ENCODE measurements around the gene CCDC38.
"Not testable (repeated sequence)": the region's sequence is repeated elsewhere in the genome, so short reads cannot be mapped to it uniquely, and the experiment has no call there.

The CCDC38 gene

GRCh38 chr12:95842426-95842825 lies 100.0 kb downstream of the CCDC38 start:
- not testable (repeated sequence) for H3K27me3 ChIP-seq (ENCODE audit: control insufficient read depth, insufficient read depth, low read length, poor library complexity, severe bottlenecking); H3K27ac ChIP-seq (ENCODE audit: insufficient read depth, low read depth, low read length, poor library complexity, severe bottlenecking); H3K4me1 ChIP-seq (ENCODE audit: control insufficient read depth, insufficient read depth, low read length); H3K4me3 ChIP-seq (ENCODE audit: insufficient read depth, low read depth, low read length); H3K9me3 ChIP-seq (ENCODE audit: control insufficient read depth, low read length); H3K36me3 ChIP-seq (ENCODE audit: control insufficient read depth, insufficient read depth, low read length)
- WGBS, 2 experiments, result 87 to 91% methylated on average over 6 of the region's 12 CpGs

- H3K4me3 ChIP-seq (ENCODE audit: insufficient read depth, low read depth, low read length), result no peak overlapping the region
- no peaks in the 10 kb centered on the region for H3K36me3 ChIP-seq (ENCODE audit: control insufficient read depth, insufficient read depth, low read length)
- 74 to 77% methylated on average over 10 to 11 of the region's 11 CpGs for WGBS, 2 experiments
Observed at GRCh38 chr12:95838125-95838524, 104.3 kb downstream of the CCDC38 start.

GRCh38 chr12:95837240-95838038 lies 105.0 kb downstream of the CCDC38 start:
- Histone ChIP-seq H3K4me1 (ENCODE audit: control insufficient read depth, insufficient read depth, low read length) (no peaks in the 10 kb centered on the region), H3K4me3 (ENCODE audit: insufficient read depth, low read depth, low read length) (no peak overlapping the region), H3K36me3 (ENCODE audit: control insufficient read depth, insufficient read depth, low read length) (no peaks in the 10 kb centered on the region), H3K9me3 (ENCODE audit: control insufficient read depth, low read length) (no peaks in the 10 kb centered on the region), H3K27ac (ENCODE audit: insufficient read depth, low read depth, low read length, poor library complexity, severe bottlenecking) (no peak overlapping the region), H3K27me3 (ENCODE audit: control insufficient read depth, insufficient read depth, low read length, poor library complexity, severe bottlenecking) (no peaks in the 10 kb centered on the region)
- 80 to 81% methylated on average over 10 of the region's 10 CpGs for WGBS, 2 experiments

More at GRCh38 chr12:95838125-95838524, 104.3 kb downstream of the CCDC38 start:
- H3K27me3 ChIP-seq (ENCODE audit: control insufficient read depth, insufficient read depth, low read length, poor library complexity, severe bottlenecking), result no peaks in the 10 kb centered on the region
- no peak overlapping the region for H3K27ac ChIP-seq (ENCODE audit: insufficient read depth, low read depth, low read length, poor library complexity, severe bottlenecking)
- H3K4me1 ChIP-seq (ENCODE audit: control insufficient read depth, insufficient read depth, low read length), result no peaks in the 10 kb centered on the region
- no peaks in the 10 kb centered on the region for H3K9me3 ChIP-seq (ENCODE audit: control insufficient read depth, low read length)

GRCh38 chr12:95836630-95837239 lies 105.7 kb downstream of the CCDC38 start:
- Histone ChIP-seq H3K36me3 (ENCODE audit: control insufficient read depth, insufficient read depth, low read length) (no peaks in the 10 kb centered on the region), H3K4me3 (ENCODE audit: insufficient read depth, low read depth, low read length) (no peak overlapping the region), H3K4me1 (ENCODE audit: control insufficient read depth, insufficient read depth, low read length) (no peaks in the 10 kb centered on the region), H3K27ac (ENCODE audit: insufficient read depth, low read depth, low read length, poor library complexity, severe bottlenecking) (no peak overlapping the region), H3K27me3 (ENCODE audit: control insufficient read depth, insufficient read depth, low read length, poor library complexity, severe bottlenecking) (no peaks in the 10 kb centered on the region), H3K9me3 (ENCODE audit: control insufficient read depth, low read length) (no peaks in the 10 kb centered on the region)
- 0% methylated on average over 1 of the region's 1 CpG for WGBS, 2 experiments

GRCh38 chr12:95836185-95836609 lies 106.2 kb downstream of the CCDC38 start:
- 85 to 92% methylated on average over 3 of the region's 3 CpGs for WGBS, 2 experiments
- H3K36me3 ChIP-seq (ENCODE audit: control insufficient read depth, insufficient read depth, low read length), result no peaks in the 10 kb centered on the region
- H3K9me3 ChIP-seq (ENCODE audit: control insufficient read depth, low read length), result no peaks in the 10 kb centered on the region
- H3K4me3 ChIP-seq (ENCODE audit: insufficient read depth, low read depth, low read length), result no peak overlapping the region
- no peak overlapping the region for H3K27ac ChIP-seq (ENCODE audit: insufficient read depth, low read depth, low read length, poor library complexity, severe bottlenecking)
- H3K4me1 ChIP-seq (ENCODE audit: control insufficient read depth, insufficient read depth, low read length), result no peaks in the 10 kb centered on the region
- H3K27me3 ChIP-seq (ENCODE audit: control insufficient read depth, insufficient read depth, low read length, poor library complexity, severe bottlenecking), result no peaks in the 10 kb centered on the region

GRCh38 chr12:95834572-95834971 lies 107.8 kb downstream of the CCDC38 start:
- H3K36me3 ChIP-seq (ENCODE audit: control insufficient read depth, insufficient read depth, low read length), result no peaks in the 10 kb centered on the region
- no peak overlapping the region for H3K4me3 ChIP-seq (ENCODE audit: insufficient read depth, low read depth, low read length)
- H3K27ac ChIP-seq (ENCODE audit: insufficient read depth, low read depth, low read length, poor library complexity, severe bottlenecking), result no peak overlapping the region
- H3K9me3 ChIP-seq (ENCODE audit: control insufficient read depth, low read length), result no peaks in the 10 kb centered on the region
- H3K4me1 ChIP-seq (ENCODE audit: control insufficient read depth, insufficient read depth, low read length), result peaks cover 4% of the 10 kb centered on the region
- H3K27me3 ChIP-seq (ENCODE audit: control insufficient read depth, insufficient read depth, low read length, poor library complexity, severe bottlenecking), result no peaks in the 10 kb centered on the region
- WGBS, 2 experiments, result 95 to 100% methylated on average over 1 of the region's 1 CpG

- no peak overlapping the region for H3K27ac ChIP-seq (ENCODE audit: insufficient read depth, low read depth, low read length, poor library complexity, severe bottlenecking)
- H3K9me3 ChIP-seq (ENCODE audit: control insufficient read depth, low read length), result no peaks in the 10 kb centered on the region
- WGBS, 2 experiments, result 97 to 99% methylated on average over 1 to 2 of the region's 2 CpGs
- H3K27me3 ChIP-seq (ENCODE audit: control insufficient read depth, insufficient read depth, low read length, poor library complexity, severe bottlenecking), result no peaks in the 10 kb centered on the region
- peaks cover 20% of the 10 kb centered on the region for H3K4me1 ChIP-seq (ENCODE audit: control insufficient read depth, insufficient read depth, low read length)
- H3K4me3 ChIP-seq (ENCODE audit: insufficient read depth, low read depth, low read length), result no peak overlapping the region
- H3K36me3 ChIP-seq (ENCODE audit: control insufficient read depth, insufficient read depth, low read length), result no peaks in the 10 kb centered on the region
Observed at GRCh38 chr12:95830335-95831089, 111.9 kb downstream of the CCDC38 start.

- Histone ChIP-seq H3K4me1 (ENCODE audit: control insufficient read depth, insufficient read depth, low read length) (peaks cover 20% of the 10 kb centered on the region), H3K27me3 (ENCODE audit: control insufficient read depth, insufficient read depth, low read length, poor library complexity, severe bottlenecking) (no peaks in the 10 kb centered on the region), H3K27ac (ENCODE audit: insufficient read depth, low read depth, low read length, poor library complexity, severe bottlenecking) (no peak overlapping the region), H3K9me3 (ENCODE audit: control insufficient read depth, low read length) (no peaks in the 10 kb centered on the region), H3K36me3 (ENCODE audit: control insufficient read depth, insufficient read depth, low read length) (no peaks in the 10 kb centered on the region), H3K4me3 (ENCODE audit: insufficient read depth, low read depth, low read length) (no peak overlapping the region)
Observed at GRCh38 chr12:95829395-95829794, 113.0 kb downstream of the CCDC38 start.

- H3K9me3 ChIP-seq (ENCODE audit: control insufficient read depth, low read length), result no peaks in the 10 kb centered on the region
- H3K4me1 ChIP-seq (ENCODE audit: control insufficient read depth, insufficient read depth, low read length), result no peaks in the 10 kb centered on the region
- no peak overlapping the region for H3K27ac ChIP-seq (ENCODE audit: insufficient read depth, low read depth, low read length, poor library complexity, severe bottlenecking)
- H3K36me3 ChIP-seq (ENCODE audit: control insufficient read depth, insufficient read depth, low read length), result no peaks in the 10 kb centered on the region
- no peaks in the 10 kb centered on the region for H3K27me3 ChIP-seq (ENCODE audit: control insufficient read depth, insufficient read depth, low read length, poor library complexity, severe bottlenecking)
- 0% methylated on average over 1 of the region's 1 CpG for WGBS, 2 experiments
- no peak overlapping the region for H3K4me3 ChIP-seq (ENCODE audit: insufficient read depth, low read depth, low read length)
Observed at GRCh38 chr12:95820096-95820703, 122.2 kb downstream of the CCDC38 start.
